ENCODE results near the gene CDCA4.

CDCA4 gene

GRCh38 chr14:105059035-105059924 lies 38.4 kb upstream of the CDCA4 start:
- DNase-seq (ENCODE audit: low read depth), result peak; percentile 49
- no peak for TF ChIP-seq CTCF (IDR thresholded peaks at IDR 0.05; ENCODE audit: low read depth, low read length)
- TF ChIP-seq POLR2A (IDR thresholded peaks at IDR 0.05; ENCODE audit: extremely low read depth, insufficient read length), result no peak
- no peak for TF ChIP-seq MAX (IDR thresholded peaks at IDR 0.05; ENCODE audit: low read depth, low read length)
- no peak for TF ChIP-seq MYC (IDR thresholded peaks at IDR 0.05; ENCODE audit: low read depth, low read length)

GRCh38 chr14:105058521-105059034 lies 37.7 kb upstream of the CDCA4 start:
- TF ChIP-seq MYC (IDR thresholded peaks at IDR 0.05; ENCODE audit: low read depth, low read length), result no peak
- no peak for TF ChIP-seq POLR2A (IDR thresholded peaks at IDR 0.05; ENCODE audit: extremely low read depth, insufficient read length)
- no peak for TF ChIP-seq CTCF (IDR thresholded peaks at IDR 0.05; ENCODE audit: low read depth, low read length)
- no peak for TF ChIP-seq MAX (IDR thresholded peaks at IDR 0.05; ENCODE audit: low read depth, low read length)
- H3K4me3 ChIP-seq (ENCODE audit: low read depth, low read length), result no peak overlapping the region
- no peak for DNase-seq (ENCODE audit: low read depth)

More at GRCh38 chr14:105059035-105059924, 38.4 kb upstream of the CDCA4 start:
- H3K4me3 ChIP-seq (ENCODE audit: low read depth, low read length), result no peak overlapping the region

- DNase-seq (ENCODE audit: low read depth), result no peak
- TF ChIP-seq CTCF (IDR thresholded peaks at IDR 0.05; ENCODE audit: low read depth, low read length), result no peak
- no peak for TF ChIP-seq MYC (IDR thresholded peaks at IDR 0.05; ENCODE audit: low read depth, low read length)
- TF ChIP-seq POLR2A (IDR thresholded peaks at IDR 0.05; ENCODE audit: extremely low read depth, insufficient read length), result no peak
- TF ChIP-seq MAX (IDR thresholded peaks at IDR 0.05; ENCODE audit: low read depth, low read length), result no peak
These were observed 35.5 kb upstream of the CDCA4 start for GRCh38 chr14:105056303-105056831.

GRCh38 chr14:105055736-105056302 lies 34.9 kb upstream of the CDCA4 start:
- no peak overlapping the region for H3K4me3 ChIP-seq (ENCODE audit: low read depth, low read length)

More at GRCh38 chr14:105056303-105056831, 35.5 kb upstream of the CDCA4 start:
- H3K4me3 ChIP-seq (ENCODE audit: low read depth, low read length), result no peak overlapping the region

More at GRCh38 chr14:105055736-105056302, 34.9 kb upstream of the CDCA4 start:
- TF ChIP-seq CTCF (IDR thresholded peaks at IDR 0.05; ENCODE audit: low read depth, low read length), result no peak
- no peak for TF ChIP-seq MAX (IDR thresholded peaks at IDR 0.05; ENCODE audit: low read depth, low read length)
- no peak for TF ChIP-seq POLR2A (IDR thresholded peaks at IDR 0.05; ENCODE audit: extremely low read depth, insufficient read length)
- no peak for TF ChIP-seq MYC (IDR thresholded peaks at IDR 0.05; ENCODE audit: low read depth, low read length)
- DNase-seq (ENCODE audit: low read depth), result no peak

Data from NB4 (cell line).